ENCODE measurements around the gene RARRES2.
"Not testable (repeated sequence)": the region's sequence is repeated elsewhere in the genome, so short reads cannot be mapped to it uniquely, and the experiment has no call there.

The RARRES2 gene

GRCh38 chr7:150335108-150335773 is 6.2 kb downstream of the RARRES2 start:
- DNase-seq = no peak

GRCh38 chr7:150334108-150334507 is 7.3 kb downstream of the RARRES2 start:
- DNase-seq = no peak

- no peak for DNase-seq
These were observed 7.8 kb downstream of the RARRES2 start for GRCh38 chr7:150333659-150334058.

- DNase-seq = no peak
These were observed 8.4 kb downstream of the RARRES2 start for GRCh38 chr7:150332852-150333635.

- no peak for DNase-seq
These were observed 11.1 kb downstream of the RARRES2 start for GRCh38 chr7:150330211-150330885.

GRCh38 chr7:150329331-150330120 is 11.9 kb downstream of the RARRES2 start:
- DNase-seq = no peak

GRCh38 chr7:150327308-150327707 is 14.1 kb downstream of the RARRES2 start:
- no peak for DNase-seq

GRCh38 chr7:150326657-150327268 is 14.7 kb downstream of the RARRES2 start:
- no peak for DNase-seq

- DNase-seq = no peak
These were observed 15.5 kb downstream of the RARRES2 start for GRCh38 chr7:150325901-150326300.

GRCh38 chr7:150325110-150325611 is 16.3 kb downstream of the RARRES2 start:
- DNase-seq = no peak

GRCh38 chr7:150324373-150324961 is 17.0 kb downstream of the RARRES2 start:
- DNase-seq = no peak

GRCh38 chr7:150323682-150324372 is 17.6 kb downstream of the RARRES2 start:
- peak; percentile 72 for DNase-seq

GRCh38 chr7:150322833-150323681 is 18.4 kb downstream of the RARRES2 start, which contains the start of the genes ACTR3C and LRRC61:
Gene ACTR3C, minus strand, starts transcription at chr7:150323545. Its CDS starts 28,249 bp downstream, at chr7:150295296.
Gene LRRC61, plus strand, starts transcription at chr7:150323355. Its CDS starts 13,507 bp downstream, at chr7:150336862.
- peak; percentile 82 for DNase-seq

- no peak for DNase-seq
These were observed 19.2 kb downstream of the RARRES2 start for GRCh38 chr7:150322114-150322832.

- DNase-seq = no peak
These were observed 19.7 kb downstream of the RARRES2 start for GRCh38 chr7:150321788-150322113.

- no peak for DNase-seq
These were observed 23.5 kb downstream of the RARRES2 start for GRCh38 chr7:150317748-150318444.

- not testable (repeated sequence) for DNase-seq
These were observed 24.4 kb downstream of the RARRES2 start for GRCh38 chr7:150316987-150317386.

- no peak for DNase-seq
These were observed 26.7 kb downstream of the RARRES2 start for GRCh38 chr7:150314639-150315239.

All from NCI-H345 (cell line).